ENCODE results near the gene PHF2.

PHF2 gene

GRCh38 chr9:93713716-93714115 lies 137.3 kb downstream of the PHF2 start:
- DNase-seq: peak; percentile 38

- DNase-seq: no peak
These were observed 145.1 kb downstream of the PHF2 start for GRCh38 chr9:93721417-93721965.

- no peak for DNase-seq
These were observed 148.5 kb downstream of the PHF2 start for GRCh38 chr9:93724852-93725251.

GRCh38 chr9:93725382-93725781 lies 149.0 kb downstream of the PHF2 start:
- no peak for DNase-seq

- DNase-seq: no peak
These were observed 149.8 kb downstream of the PHF2 start for GRCh38 chr9:93726147-93726546.
